LNCaP clone FGC (cell line): ENCODE results near the gene CD226.

Experiments
- DNase-seq: peaks from one replicate; pipeline ENCODE4 v3.0.0-alpha.2; 2011; ENCODE audit warnings: low read depth
- H3K4me3 ChIP-seq: 2 replicates; pipeline ENCODE4 v1.5.1; 2011; ENCODE audit warnings: mild to moderate bottlenecking, low read depth, low read length, control low read depth
- CTCF ChIP-seq: IDR thresholded peaks from 2 replicates; pipeline ENCODE4 v1.5.1; 2012; ENCODE audit warnings: mild to moderate bottlenecking; ENCODE audit not compliant: control insufficient read depth, insufficient read depth; ENCODE audit errors: extremely low read depth

CD226 gene

GRCh38 chr18:69948919-69949537, 1.4 kb upstream of the CD226 start:
- no peak for TF ChIP-seq CTCF
- no peak for DNase-seq
- H3K4me3 ChIP-seq: no peak overlapping the region

- no peak overlapping the region for H3K4me3 ChIP-seq
- DNase-seq: no peak
- TF ChIP-seq CTCF: no peak
These were observed 583 bp upstream of the CD226 start for GRCh38 chr18:69948256-69948655.

- no peak overlapping the region for H3K4me3 ChIP-seq
- TF ChIP-seq CTCF: no peak
These were observed 991 bp downstream of the CD226 start for GRCh38 chr18:69946608-69947155.

GRCh38 chr18:69945220-69946114, 2.2 kb downstream of the CD226 start:
- no peak for TF ChIP-seq CTCF
- DNase-seq: no peak
- H3K4me3 ChIP-seq: no peak overlapping the region

More at GRCh38 chr18:69946608-69947155, 991 bp downstream of the CD226 start:
- DNase-seq: no peak

- H3K4me3 ChIP-seq: no peak overlapping the region
- no peak for TF ChIP-seq CTCF
- no peak for DNase-seq
These were observed 3.2 kb downstream of the CD226 start for GRCh38 chr18:69944436-69944835.

- no peak for DNase-seq
- H3K4me3 ChIP-seq: no peak overlapping the region
- TF ChIP-seq CTCF: 0 out of 2 replicates have a peak, but pooled peaks have one; percentile 14
These were observed 4.7 kb downstream of the CD226 start for GRCh38 chr18:69943021-69943420.
